ENCODE data around the gene TXNL4A. TPM values are rescaled to one million over a fixed set of nuclear protein-coding genes. Genes with fewer than 3 reads are reported as not detected.
"Not testable (repeated sequence)": the region's sequence is repeated elsewhere in the genome, so short reads cannot be mapped to it uniquely, and the experiment has no call there.

The TXNL4A gene
- total RNA-seq, 1 donor from 2014 or later = 190 TPM

DNA sequence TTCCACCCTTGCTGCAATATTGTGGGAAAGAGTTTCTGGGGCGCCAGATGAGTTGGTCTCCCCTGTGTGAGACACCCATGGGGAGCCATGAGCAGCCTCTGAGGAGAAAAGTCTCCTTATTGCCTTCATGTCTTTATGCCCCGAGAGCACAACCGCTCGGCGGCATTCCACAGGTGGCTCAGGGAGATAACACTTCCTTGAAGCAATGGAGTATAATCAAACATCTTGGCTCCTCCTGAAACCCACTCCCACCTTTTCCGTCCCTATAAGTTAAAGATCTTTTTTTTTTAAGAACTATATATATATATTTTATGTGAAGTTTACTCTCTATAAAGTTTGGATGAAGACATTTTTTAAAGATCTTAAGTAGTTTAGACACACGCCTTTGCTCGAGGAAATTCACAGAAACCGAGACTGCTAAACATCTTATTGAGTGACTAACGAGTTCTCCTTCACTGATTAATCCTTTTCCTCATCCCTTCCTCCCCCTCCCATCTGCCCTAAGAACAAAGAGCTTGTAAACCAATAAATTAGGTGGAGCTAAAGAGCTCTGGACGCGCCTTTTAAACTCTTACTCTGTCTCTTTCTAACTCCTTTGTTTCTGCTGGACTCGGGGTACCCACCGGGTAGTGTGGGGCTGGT is 23.3 kb upstream of the TXNL4A start:
- H3K9me3 Mint-ChIP-seq = peaks cover 35% of the 10 kb centered on the region
- H3K36me3 Mint-ChIP-seq (ENCODE audit: low read depth); H3K27me3 Mint-ChIP-seq (ENCODE audit: insufficient read depth); H3K27ac Mint-ChIP-seq; H3K4me1 Mint-ChIP-seq (ENCODE audit: low read depth); intact Hi-C loops (cut with micrococcal nuclease); DNase-seq (ENCODE audit: low spot score); H3K4me3 Mint-ChIP-seq: not testable (repeated sequence)

DNA sequence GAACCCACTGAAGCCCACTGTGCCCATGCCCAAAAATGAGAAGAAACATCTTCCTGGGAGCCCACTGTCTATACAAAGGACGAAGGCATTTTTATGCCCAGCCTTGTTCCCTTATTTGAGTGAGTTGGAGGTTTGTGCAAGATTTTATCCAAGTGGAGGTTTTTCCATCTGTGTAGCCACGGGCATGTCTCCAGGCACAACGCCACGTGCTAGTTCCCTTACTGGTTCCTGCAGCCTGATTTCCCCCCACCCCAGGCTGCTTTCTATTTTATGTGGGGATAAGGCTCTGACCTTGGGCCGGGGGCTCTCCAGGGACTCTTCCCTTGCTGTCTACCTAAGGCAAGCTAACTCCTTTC is 22.2 kb upstream of the TXNL4A start:
- Mint-ChIP-seq H3K36me3 (ENCODE audit: low read depth) (no peaks in the 10 kb centered on the region), H3K4me3 (no peak overlapping the region), H3K27ac (no peak overlapping the region), H3K27me3 (ENCODE audit: insufficient read depth) (no peaks in the 10 kb centered on the region), H3K4me1 (ENCODE audit: low read depth) (no peaks in the 10 kb centered on the region), H3K9me3 (peaks cover 35% of the 10 kb centered on the region)
- DNase-seq (ENCODE audit: low spot score) = no peak
- intact Hi-C loops (cut with micrococcal nuclease) = no loop called here

DNA sequence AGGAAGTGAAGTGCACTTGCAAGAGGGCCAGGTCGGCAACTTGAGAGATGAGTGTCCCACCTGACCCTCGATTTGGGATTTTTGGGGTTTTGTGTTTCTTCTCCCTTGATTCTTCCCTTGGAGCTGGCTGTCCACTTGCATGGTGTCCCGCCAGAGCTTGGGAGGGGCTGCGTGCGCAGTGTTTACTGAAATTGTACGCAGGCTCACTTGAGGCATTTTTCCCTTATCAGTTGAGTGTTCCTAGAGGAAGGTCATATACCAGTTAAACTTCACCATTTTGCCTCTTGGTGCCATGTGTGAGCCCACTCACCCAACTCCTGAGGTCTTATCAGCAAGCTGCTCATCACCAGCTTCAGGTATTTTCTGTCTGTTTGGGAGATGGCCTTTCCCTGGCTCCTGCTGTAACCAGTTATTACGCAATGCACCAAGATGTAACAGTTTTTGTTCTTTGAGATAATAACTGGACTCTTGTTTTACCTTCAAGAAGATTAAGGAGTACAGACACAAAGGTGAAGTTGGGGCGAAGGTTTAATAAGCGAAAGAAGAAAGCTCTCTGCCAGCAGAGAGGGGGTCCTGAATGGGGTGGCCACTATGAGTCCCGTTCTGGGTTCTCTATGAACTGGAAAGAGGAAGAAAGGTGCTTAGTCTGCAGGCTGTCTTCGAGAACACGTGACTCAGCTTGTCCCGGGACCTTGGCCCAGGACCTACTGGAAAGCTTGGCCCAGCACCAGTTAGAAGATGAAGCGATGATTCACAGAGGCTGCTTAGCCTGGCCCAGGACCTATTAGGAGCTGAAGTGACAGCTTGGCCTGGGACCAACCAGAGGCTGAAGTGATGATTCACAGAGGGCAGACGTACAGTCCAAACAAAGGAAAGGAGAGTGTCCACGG is 21.5 kb upstream of the TXNL4A start:
- H3K36me3 Mint-ChIP-seq (ENCODE audit: low read depth) = no peaks in the 10 kb centered on the region
- intact Hi-C loops (cut with micrococcal nuclease) = no loop called here
- H3K27me3 Mint-ChIP-seq (ENCODE audit: insufficient read depth) = no peaks in the 10 kb centered on the region
- no peak overlapping the region for H3K4me3 Mint-ChIP-seq
- no peak overlapping the region for H3K27ac Mint-ChIP-seq
- H3K4me1 Mint-ChIP-seq (ENCODE audit: low read depth) = no peaks in the 10 kb centered on the region
- peaks cover 35% of the 10 kb centered on the region for H3K9me3 Mint-ChIP-seq
- no peak for DNase-seq (ENCODE audit: low spot score)

DNA sequence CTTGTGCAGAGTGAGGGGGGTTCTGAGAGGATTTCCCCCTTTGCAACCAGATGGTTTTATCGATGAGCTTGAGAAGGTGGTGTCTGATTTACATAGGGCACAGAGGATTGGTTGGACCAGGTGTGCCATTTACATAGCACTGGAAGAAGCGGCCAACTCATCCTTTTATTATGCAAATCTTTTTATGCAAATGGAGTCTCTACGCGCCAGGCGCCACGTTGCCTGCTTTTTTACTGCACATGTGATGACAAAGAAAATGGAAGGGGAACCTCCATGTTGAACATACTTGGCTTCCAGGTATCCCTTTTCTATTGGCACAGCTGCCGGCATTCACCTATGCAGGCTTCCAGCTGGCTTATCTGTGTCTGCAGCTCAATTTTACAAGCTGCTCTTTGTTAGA is 18.4 kb upstream of the TXNL4A start:
- Mint-ChIP-seq H3K9me3 (peaks cover 16% of the 10 kb centered on the region), H3K36me3 (ENCODE audit: low read depth) (no peaks in the 10 kb centered on the region), H3K4me3 (no peak overlapping the region), H3K4me1 (ENCODE audit: low read depth) (no peaks in the 10 kb centered on the region), H3K27me3 (ENCODE audit: insufficient read depth) (no peaks in the 10 kb centered on the region), H3K27ac (no peak overlapping the region)
- intact Hi-C loops (cut with micrococcal nuclease) = no loop called here
- DNase-seq (ENCODE audit: low spot score) = no peak

DNA sequence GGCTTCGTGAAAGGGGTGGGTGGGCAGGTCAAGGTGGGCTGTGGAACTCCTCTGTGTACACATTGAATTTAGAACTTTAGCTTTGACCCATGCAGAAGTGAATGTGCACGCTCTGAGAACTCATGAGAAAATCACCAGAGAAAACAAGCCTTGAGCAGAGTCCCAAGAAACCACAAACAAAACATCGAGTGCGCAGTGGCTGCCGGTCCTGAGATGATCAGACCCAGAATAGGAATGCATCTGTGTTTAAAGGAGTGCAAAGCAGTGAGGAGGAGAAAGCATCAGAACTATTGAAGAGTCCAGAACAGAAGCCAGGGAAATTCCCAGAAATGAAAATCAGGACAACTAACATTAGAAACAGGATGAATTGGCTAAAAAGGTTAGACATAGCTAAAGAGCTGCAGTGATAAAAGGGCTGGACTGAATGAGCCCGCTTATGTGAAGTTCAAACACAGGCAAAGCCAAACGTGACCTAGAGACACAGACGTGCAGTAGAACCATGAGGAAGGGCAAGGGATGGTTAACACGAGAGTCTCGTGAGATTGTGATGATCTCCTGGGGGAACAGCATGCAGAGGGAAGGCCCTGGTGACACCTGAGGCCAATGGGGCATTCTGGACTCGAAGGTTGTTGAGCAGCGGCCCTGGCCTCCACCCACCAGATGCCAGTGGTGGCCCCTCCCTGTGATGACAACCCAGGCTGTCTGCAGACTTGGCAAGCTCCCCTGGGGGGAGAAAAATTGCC is 16.4 kb upstream of the TXNL4A start:
- H3K27me3 Mint-ChIP-seq (ENCODE audit: insufficient read depth) = no peaks in the 10 kb centered on the region
- peaks cover 2% of the 10 kb centered on the region for H3K36me3 Mint-ChIP-seq (ENCODE audit: low read depth)
- H3K4me3 Mint-ChIP-seq = no peak overlapping the region
- no peak overlapping the region for H3K27ac Mint-ChIP-seq
- intact Hi-C loops (cut with micrococcal nuclease) = no loop called here
- no peak for DNase-seq (ENCODE audit: low spot score)
- no peaks in the 10 kb centered on the region for H3K4me1 Mint-ChIP-seq (ENCODE audit: low read depth)
- peaks cover 12% of the 10 kb centered on the region for H3K9me3 Mint-ChIP-seq

DNA sequence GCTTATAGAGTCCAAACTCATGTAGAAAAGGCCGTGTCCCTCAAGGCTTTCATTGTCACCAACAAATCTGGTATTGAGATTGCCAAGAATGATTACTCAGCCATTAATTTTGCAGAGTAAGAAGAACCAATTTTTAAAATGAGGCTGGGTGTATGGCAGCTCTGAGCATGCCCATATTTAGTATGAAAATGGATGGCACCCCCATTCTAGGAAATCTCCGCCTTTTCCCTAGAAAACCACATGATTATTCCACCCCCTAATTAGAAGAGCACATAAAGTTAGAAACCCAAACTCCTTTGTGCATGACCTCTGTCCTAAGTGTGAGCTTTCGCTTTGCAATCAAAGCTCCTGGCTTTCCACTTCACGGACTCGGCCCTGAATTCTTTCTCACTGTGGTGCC is 14.1 kb upstream of the TXNL4A start:
- intact Hi-C loops (cut with micrococcal nuclease) = no loop called here
- H3K4me3 Mint-ChIP-seq = no peak overlapping the region
- H3K9me3 Mint-ChIP-seq = peaks cover 10% of the 10 kb centered on the region
- no peaks in the 10 kb centered on the region for H3K27me3 Mint-ChIP-seq (ENCODE audit: insufficient read depth)
- H3K36me3 Mint-ChIP-seq (ENCODE audit: low read depth) = peaks cover 2% of the 10 kb centered on the region
- no peaks in the 10 kb centered on the region for H3K4me1 Mint-ChIP-seq (ENCODE audit: low read depth)
- no peak for DNase-seq (ENCODE audit: low spot score)
- no peak overlapping the region for H3K27ac Mint-ChIP-seq

DNA sequence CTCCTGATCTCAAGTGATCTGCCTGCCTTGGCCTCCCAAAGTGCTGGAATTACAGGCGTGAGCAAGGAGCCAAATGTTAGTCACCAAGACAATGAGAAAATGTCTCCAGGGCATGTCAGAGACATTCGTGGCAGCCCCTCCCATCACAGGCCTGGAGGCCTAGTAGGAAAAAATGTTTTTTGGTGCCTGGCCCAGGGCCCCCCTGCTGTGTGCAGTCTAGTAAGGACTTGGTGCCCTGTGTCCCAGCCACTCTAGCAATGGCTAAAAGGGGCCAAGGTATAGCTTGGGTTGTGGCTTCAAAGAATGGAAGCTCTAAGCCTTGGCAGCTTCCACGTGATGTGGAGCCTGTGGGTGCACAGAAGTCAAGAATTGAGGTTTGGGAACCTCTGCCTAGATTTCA is 12.5 kb upstream of the TXNL4A start:
- Mint-ChIP-seq H3K36me3 (ENCODE audit: low read depth) (peaks cover 2% of the 10 kb centered on the region), H3K27me3 (ENCODE audit: insufficient read depth) (peaks cover 3% of the 10 kb centered on the region), H3K4me1 (ENCODE audit: low read depth) (no peaks in the 10 kb centered on the region), H3K4me3 (no peak overlapping the region), H3K9me3 (peaks cover 10% of the 10 kb centered on the region), H3K27ac (no peak overlapping the region)
- intact Hi-C loops (cut with micrococcal nuclease) = no loop called here
- no peak for DNase-seq (ENCODE audit: low spot score)

DNA sequence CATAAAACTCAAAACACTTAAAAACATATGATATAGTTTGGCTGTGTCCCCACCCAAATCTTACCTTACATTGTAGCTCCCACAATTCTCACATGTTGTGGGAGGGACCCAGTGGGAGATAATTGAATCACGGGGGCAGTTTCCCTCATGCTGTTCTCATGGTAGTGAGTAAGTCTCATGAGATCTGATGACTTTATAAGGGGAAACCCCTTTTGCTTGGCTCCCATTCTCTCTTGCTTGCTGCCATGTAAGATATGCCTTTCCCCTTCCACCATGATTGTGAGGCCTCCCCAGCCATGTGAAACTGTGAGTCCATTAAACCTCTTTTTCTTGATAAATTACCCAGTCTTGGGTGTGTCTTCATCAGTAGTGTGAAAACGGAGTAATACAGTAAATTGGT is 11.3 kb upstream of the TXNL4A start:
- H3K27ac Mint-ChIP-seq; H3K9me3 Mint-ChIP-seq; intact Hi-C loops (cut with micrococcal nuclease); H3K36me3 Mint-ChIP-seq (ENCODE audit: low read depth); DNase-seq (ENCODE audit: low spot score); H3K4me3 Mint-ChIP-seq; H3K27me3 Mint-ChIP-seq (ENCODE audit: insufficient read depth); H3K4me1 Mint-ChIP-seq (ENCODE audit: low read depth): not testable (repeated sequence)

DNA sequence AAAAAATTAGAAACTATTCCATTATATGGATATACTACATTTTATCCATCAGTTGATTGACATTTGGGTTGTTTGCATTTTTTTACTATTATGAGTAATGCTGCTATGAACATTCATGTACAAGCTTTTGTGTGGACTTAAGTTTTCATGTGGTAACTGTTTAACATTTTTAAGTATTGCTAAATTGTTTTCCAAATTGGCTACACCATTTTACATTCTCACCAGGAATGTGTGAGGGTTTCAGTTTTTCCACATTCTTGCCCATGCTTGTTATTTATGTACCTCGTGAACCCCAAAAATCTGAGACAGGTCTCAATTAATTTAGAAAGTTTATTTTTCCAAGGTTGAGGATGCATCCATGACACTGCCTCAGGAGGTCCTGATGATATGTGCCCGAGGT is 3.1 kb upstream of the TXNL4A start:
- intact Hi-C loops (cut with micrococcal nuclease) = no loop called here
- H3K27me3 Mint-ChIP-seq (ENCODE audit: insufficient read depth) = peaks cover 6% of the 10 kb centered on the region
- H3K4me3 Mint-ChIP-seq = no peak overlapping the region
- peaks cover 5% of the 10 kb centered on the region for H3K36me3 Mint-ChIP-seq (ENCODE audit: low read depth)
- no peaks in the 10 kb centered on the region for H3K9me3 Mint-ChIP-seq
- no peak for DNase-seq (ENCODE audit: low spot score)
- H3K27ac Mint-ChIP-seq = no peak overlapping the region
- H3K4me1 Mint-ChIP-seq (ENCODE audit: low read depth) = peaks cover 11% of the 10 kb centered on the region

DNA sequence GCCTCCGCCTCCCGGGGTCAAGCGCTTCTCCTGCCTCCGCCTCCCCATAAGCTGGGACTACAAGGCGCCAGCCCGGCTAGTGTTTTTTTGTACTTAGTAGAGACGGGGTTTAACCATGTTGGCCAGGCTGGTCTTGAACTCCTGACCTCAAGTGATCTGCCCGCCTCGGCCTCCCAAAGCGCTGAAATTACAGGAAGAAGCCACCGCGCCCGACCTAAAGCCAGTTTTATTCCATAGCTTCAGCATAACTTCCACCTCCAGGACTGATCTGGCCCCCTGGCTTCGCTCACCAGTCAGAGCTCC is 783 bp upstream of the TXNL4A start:
- Mint-ChIP-seq H3K4me1 (ENCODE audit: low read depth) (peaks cover 27% of the 10 kb centered on the region), H3K4me3 (peak overlapping the region; percentile 93), H3K9me3 (no peaks in the 10 kb centered on the region), H3K27ac (peak overlapping the region; percentile 97), H3K27me3 (ENCODE audit: insufficient read depth) (peaks cover 5% of the 10 kb centered on the region), H3K36me3 (ENCODE audit: low read depth) (peaks cover 15% of the 10 kb centered on the region)
- intact Hi-C loops (cut with micrococcal nuclease) = loop anchor here (2.0 to 10.0 kb wide), 3 partner anchors 158 to 582 kb away; partner anchors contain the start of gene KCNG2
- no peak for DNase-seq (ENCODE audit: low spot score)

DNA sequence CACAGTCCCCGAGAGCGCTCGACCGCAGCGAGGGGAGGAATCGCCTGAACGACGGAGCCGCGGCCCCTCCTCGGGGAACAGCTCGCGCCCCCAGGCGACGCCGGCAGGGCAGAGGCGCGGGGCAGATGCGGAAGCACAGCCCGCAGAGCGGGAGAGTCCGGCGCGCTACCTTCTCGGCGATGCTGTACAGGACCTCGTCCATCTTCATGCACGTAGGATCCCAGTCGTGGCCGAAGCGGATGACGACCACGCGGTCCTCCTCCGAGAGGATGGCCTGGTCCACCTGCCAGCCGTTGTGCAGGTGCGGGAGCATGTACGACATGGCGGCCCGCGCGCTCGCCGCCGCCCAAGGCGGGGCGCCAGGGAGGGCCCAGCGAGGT is 302 bp downstream of the TXNL4A start:
- Mint-ChIP-seq H3K4me1 (ENCODE audit: low read depth) (peaks cover 38% of the 10 kb centered on the region), H3K36me3 (ENCODE audit: low read depth) (peaks cover 19% of the 10 kb centered on the region)
- intact Hi-C loops (cut with micrococcal nuclease) = loop anchor here (1.0 to 10.0 kb wide), 8 partner anchors 25 to 581 kb away; partner anchors contain the start of genes ADNP2, CTDP1, KCNG2 and RBFA

DNA sequence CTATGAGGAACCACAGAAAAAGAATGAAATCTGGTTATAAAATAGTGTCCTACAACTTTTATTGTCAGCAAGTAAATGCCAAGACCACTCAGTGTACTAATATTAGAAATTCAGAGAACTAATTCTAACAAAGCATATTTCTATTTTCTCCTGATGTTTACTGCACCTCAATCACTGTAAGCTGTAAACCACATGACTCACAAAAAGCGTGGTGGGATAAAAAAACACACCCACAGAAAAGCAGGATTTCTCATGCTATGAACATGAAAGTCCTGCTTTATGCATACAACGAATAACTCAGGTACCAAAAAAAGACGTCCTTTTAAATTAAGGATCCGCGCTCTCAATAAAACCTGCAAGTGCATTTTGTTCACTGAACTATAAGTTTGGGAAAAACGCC is 797 bp downstream of the TXNL4A start:
- Mint-ChIP-seq H3K9me3 (no peaks in the 10 kb centered on the region), H3K27me3 (ENCODE audit: insufficient read depth) (no peaks in the 10 kb centered on the region), H3K4me1 (ENCODE audit: low read depth) (peaks cover 41% of the 10 kb centered on the region), H3K36me3 (ENCODE audit: low read depth) (peaks cover 19% of the 10 kb centered on the region), H3K4me3 (peak overlapping the region; percentile 96), H3K27ac (peak overlapping the region; percentile 93)
- DNase-seq (ENCODE audit: low spot score) = no peak
- intact Hi-C loops (cut with micrococcal nuclease) = loop anchor here (5.0 to 10.0 kb wide), 2 partner anchors 193 to 580 kb away; partner anchors contain the start of gene KCNG2

More for the DNA sequence above, 302 bp downstream of the TXNL4A start:
- DNase-seq (ENCODE audit: low spot score) = peak; percentile 62
- H3K9me3 Mint-ChIP-seq = no peaks in the 10 kb centered on the region
- peak overlapping the region; percentile 96 for H3K4me3 Mint-ChIP-seq
- peak overlapping the region; percentile 93 for H3K27ac Mint-ChIP-seq
- H3K27me3 Mint-ChIP-seq (ENCODE audit: insufficient read depth) = peaks cover 3% of the 10 kb centered on the region

DNA sequence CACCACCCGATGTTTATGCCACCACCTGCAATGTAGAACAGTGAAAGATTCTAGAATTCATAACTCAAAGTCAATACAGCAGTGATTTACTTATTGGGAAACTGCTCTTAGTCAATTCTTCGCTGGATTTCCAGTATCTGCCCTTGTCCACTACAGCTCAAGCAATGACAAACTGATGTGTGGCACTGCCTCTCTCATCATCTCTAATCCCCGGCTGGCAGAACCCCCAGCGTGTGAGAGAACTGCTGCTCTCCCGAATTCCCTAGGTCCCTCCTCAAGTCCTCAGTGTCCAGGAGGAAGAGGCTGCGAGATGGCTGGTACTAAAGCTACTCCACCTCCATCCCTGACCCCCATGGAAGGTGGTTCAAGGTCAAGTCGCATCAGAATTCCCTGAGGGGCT is 1.6 kb downstream of the TXNL4A start:
- Mint-ChIP-seq H3K27ac (peak overlapping the region; percentile 48), H3K4me1 (ENCODE audit: low read depth) (peaks cover 46% of the 10 kb centered on the region), H3K4me3 (peak overlapping the region; percentile 96), H3K27me3 (ENCODE audit: insufficient read depth) (no peaks in the 10 kb centered on the region), H3K36me3 (ENCODE audit: low read depth) (peaks cover 25% of the 10 kb centered on the region), H3K9me3 (no peaks in the 10 kb centered on the region)
- intact Hi-C loops (cut with micrococcal nuclease) = loop anchor here (5.0 to 10.0 kb wide), 2 partner anchors 192 to 579 kb away; partner anchors contain the start of gene KCNG2
- no peak for DNase-seq (ENCODE audit: low spot score)

All from activated T-helper 1 cell treated with anti-CD3 and anti-CD28 coated beads, Interleukin-12 subunit alpha, Interleukin-12 subunit beta, Interleukin-2, Interleukin-4 antibody, amounts not matched to agents 30 ng/mL and 10 ng/mL and 1 ng/mL, durations not matched to agents 14 hours and 24 hours and 36 hours (primary cell).